ENCODE measurements around the gene OLA1. TPM values are rescaled to one million over a fixed set of nuclear protein-coding genes. Genes with fewer than 3 reads are reported as not detected.

OLA1 gene
- total and polyA plus RNA-seq, 7 experiments from 2014 or later: 34.4 to 84.7 (median 41.5) TPM

DNA sequence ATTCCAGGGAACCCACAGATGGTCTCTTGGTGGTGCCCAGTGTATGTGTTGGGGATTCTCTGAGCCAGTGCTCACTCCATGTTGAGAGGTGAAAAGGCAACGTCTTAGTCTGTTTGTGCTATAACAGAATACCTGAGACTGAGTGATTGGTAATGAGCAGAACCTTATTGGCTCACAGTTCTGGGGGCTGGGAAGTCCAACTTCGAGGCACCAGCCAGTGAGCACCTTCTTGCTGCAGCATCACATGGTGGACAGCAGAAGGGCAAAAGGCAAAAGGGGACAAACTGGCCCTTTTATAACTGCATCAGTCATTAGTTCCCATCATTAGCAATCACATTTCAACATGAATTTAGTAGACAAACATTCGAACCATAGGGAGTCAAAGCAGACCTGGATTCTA lies 202.2 kb downstream of the OLA1 start:
- Histone ChIP-seq H3K9me3 (ENCODE audit: control insufficient read depth in 2 of 3, low read length in 3 of 3) (no peaks in the 10 kb centered on the region), H3K4me3 (ENCODE audit: low read length) (no peak overlapping the region), H3K36me3 (ENCODE audit: control insufficient read depth in 2 of 3, insufficient read depth in 3 of 3, low read length in 3 of 3) (no peaks in the 10 kb centered on the region), H3K4me1 (ENCODE audit: control insufficient read depth in 2 of 2, insufficient read depth in 2 of 2, low read length in 2 of 2) (no peaks in the 10 kb centered on the region), H3K27ac (ENCODE audit: low read depth, low read length) (no peak overlapping the region), H3K27me3 (ENCODE audit: control insufficient read depth in 2 of 2, insufficient read depth in 2 of 2, low read length in 2 of 2) (no peaks in the 10 kb centered on the region)
- no peak overlapping the region for H3K27ac Mint-ChIP-seq
- POLR2A ChIA-PET: no interaction called here
- H3K36me3 Mint-ChIP-seq: peaks cover 0 to 4% (median 0%) of the 10 kb centered on the region in 5 donors
- intact Hi-C loops (cut with micrococcal nuclease): loop anchor here in 1 of 2 donors (10.0 kb wide), 1 partner anchor 471 kb away; no protein-coding TSS in a partner anchor
- DNase-seq (no peak), ATAC-seq (no peak)
- peaks cover 4 to 10% (median 6%) of the 10 kb centered on the region in 5 donors for H3K27me3 Mint-ChIP-seq
- peaks cover 0 to 1% (median 0%) of the 10 kb centered on the region in 7 donors for H3K4me1 Mint-ChIP-seq
- peaks cover 0 to 1% (median 0%) of the 10 kb centered on the region in 11 donors for H3K9me3 Mint-ChIP-seq
- H3K4me3 Mint-ChIP-seq: no peak overlapping the region
- CTCF ChIA-PET: no interaction called here

DNA sequence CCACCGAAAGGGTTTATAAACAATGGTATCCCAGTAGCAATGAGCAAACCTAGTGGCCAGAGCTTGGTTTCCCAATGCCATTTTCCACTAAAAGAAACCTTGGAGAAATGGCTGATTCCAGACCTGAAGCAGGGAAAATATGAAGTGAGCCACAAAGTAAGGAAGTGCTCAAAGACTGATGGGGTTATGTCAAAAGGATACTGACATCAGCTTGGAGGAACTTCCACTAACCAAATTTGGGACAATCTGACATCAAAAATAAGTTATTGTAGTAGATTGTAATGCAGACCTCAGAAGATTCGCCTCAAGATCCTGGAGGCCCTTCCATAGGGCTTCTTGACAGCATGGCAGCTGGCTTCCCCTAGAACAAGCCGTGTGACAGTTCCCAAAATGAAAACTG lies 203.8 kb downstream of the OLA1 start:
- Mint-ChIP-seq H3K27ac (no peak overlapping the region), H3K4me3 (no peak overlapping the region), H3K9me3 (peaks cover 0 to 1% (median 0%) of the 10 kb centered on the region in 11 donors), H3K27me3 (peaks cover 4 to 8% (median 5%) of the 10 kb centered on the region in 5 donors), H3K36me3 (peaks cover 0 to 4% (median 0%) of the 10 kb centered on the region in 5 donors), H3K4me1 (peaks cover 5 to 8% (median 6%) of the 10 kb centered on the region in 7 donors)
- no peak overlapping the region for H3K27ac ChIP-seq (ENCODE audit: low read depth, low read length)
- no peaks in the 10 kb centered on the region for H3K36me3 ChIP-seq (ENCODE audit: control insufficient read depth in 2 of 3, insufficient read depth in 3 of 3, low read length in 3 of 3)
- CTCF ChIA-PET: interaction anchor here (0.7 kb wide), 1 partner anchor 163 kb away, joined by 3 read pairs; no protein-coding TSS in a partner anchor
- DNase-seq: no peak
- POLR2A ChIA-PET: no interaction called here
- no peaks in the 10 kb centered on the region for H3K27me3 ChIP-seq (ENCODE audit: control insufficient read depth in 2 of 2, insufficient read depth in 2 of 2, low read length in 2 of 2)
- no peak overlapping the region for H3K4me3 ChIP-seq (ENCODE audit: low read length)
- H3K4me1 ChIP-seq (ENCODE audit: control insufficient read depth in 2 of 2, insufficient read depth in 2 of 2, low read length in 2 of 2): peaks cover 0 to 1% of the 10 kb centered on the region in 2 donors
- no peaks in the 10 kb centered on the region for H3K9me3 ChIP-seq (ENCODE audit: control insufficient read depth in 2 of 3, low read length in 3 of 3)
- intact Hi-C loops (cut with micrococcal nuclease): loop anchor here (5.0 to 10.0 kb wide), 4 partner anchors 137 to 470 kb away; partner anchors contain the start of gene OLA1 (in 1 of the 2)
- ATAC-seq: no peak

DNA sequence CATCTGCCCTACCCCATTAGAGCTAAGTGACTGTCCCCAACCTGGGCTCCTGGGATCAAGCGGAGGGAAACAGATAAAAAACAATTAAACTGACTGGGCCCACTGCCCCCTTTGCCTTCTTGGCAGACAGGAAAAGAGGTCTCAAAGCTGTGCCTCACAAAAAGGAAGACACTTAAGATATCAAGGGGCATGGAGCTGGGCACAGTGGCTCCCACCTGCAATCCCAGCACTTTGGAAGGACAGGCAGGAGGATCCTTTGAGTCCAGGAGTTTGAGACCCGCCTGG lies 208.0 kb downstream of the OLA1 start:
- Histone ChIP-seq H3K9me3 (ENCODE audit: control insufficient read depth in 2 of 3, low read length in 3 of 3) (no peaks in the 10 kb centered on the region), H3K36me3 (ENCODE audit: control insufficient read depth in 2 of 3, insufficient read depth in 3 of 3, low read length in 3 of 3) (no peaks in the 10 kb centered on the region), H3K27ac (ENCODE audit: low read depth, low read length) (no peak overlapping the region), H3K4me3 (ENCODE audit: low read length) (no peak overlapping the region), H3K27me3 (ENCODE audit: control insufficient read depth in 2 of 2, insufficient read depth in 2 of 2, low read length in 2 of 2) (no peaks in the 10 kb centered on the region), H3K4me1 (ENCODE audit: control insufficient read depth in 2 of 2, insufficient read depth in 2 of 2, low read length in 2 of 2) (peaks cover 0 to 5% of the 10 kb centered on the region in 2 donors)
- CTCF ChIA-PET: interaction anchor here (0.7 to 0.8 kb wide), 2 partner anchors 34 to 49 kb away, joined by 3 read pairs; no protein-coding TSS in a partner anchor
- intact Hi-C loops (cut with micrococcal nuclease): loop anchor here (1.0 to 10.0 kb wide), 11 partner anchors 18 to 638 kb away; partner anchors contain the start of gene OLA1 (in 1 of the 2)
- Mint-ChIP-seq H3K4me1 (peaks cover 8 to 20% (median 11%) of the 10 kb centered on the region in 7 donors), H3K27ac (peak overlapping the region in 3 of 9 donors; percentile 46 to 89 (median 75)), H3K27me3 (peaks cover 0 to 12% (median 0%) of the 10 kb centered on the region in 5 donors), H3K9me3 (peaks cover 0 to 1% (median 0%) of the 10 kb centered on the region in 11 donors), H3K4me3 (peak overlapping the region in 2 of 10 donors; percentile 46 to 57), H3K36me3 (no peaks in the 10 kb centered on the region)
- POLR2A ChIA-PET: interaction anchor here (0.5 to 0.7 kb wide), 2 partner anchors 75 to 638 kb away, joined by 3 to 6 read pairs; partner anchors contain the start of gene SP3
- no peak for ATAC-seq
- no peak for DNase-seq

DNA sequence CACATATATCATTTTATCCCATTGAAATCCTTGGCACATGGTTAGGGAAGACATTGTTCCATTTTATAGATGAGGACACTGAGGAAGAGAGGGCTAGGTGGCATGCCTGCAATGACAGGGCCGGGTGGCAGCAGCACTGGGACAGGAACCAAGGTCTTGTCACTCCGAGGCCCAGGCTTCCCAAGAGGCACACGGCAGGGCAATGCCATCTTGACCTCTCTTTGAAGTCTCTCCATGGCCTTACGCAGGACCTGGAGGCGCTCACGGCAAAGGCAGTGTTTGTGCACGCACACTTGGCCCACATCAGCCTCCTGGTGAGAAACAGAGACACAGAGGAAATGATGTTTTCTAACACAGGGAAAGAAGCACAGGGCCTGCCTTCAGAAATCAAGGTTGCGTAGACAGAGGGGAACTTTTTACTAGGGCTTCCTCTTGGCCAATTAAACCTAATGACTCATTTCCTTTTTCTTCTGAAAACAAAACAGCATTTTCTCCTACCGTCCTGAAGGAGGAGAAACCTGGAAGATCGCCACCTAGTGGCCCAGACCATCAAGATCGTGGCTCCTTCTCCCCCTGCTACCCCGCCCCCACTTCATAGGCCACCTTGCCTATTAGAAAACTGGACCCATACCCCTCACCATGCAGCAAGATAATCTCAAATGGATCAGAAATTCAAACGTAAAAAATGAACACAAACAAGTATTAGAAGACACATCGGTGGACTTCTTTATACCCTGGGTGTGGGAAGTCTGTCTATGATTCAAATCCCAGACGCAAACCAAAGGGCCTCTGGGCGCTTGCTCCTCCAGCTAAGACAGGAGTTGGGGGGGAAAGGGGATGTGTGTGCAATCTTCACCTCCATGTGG lies 208.5 kb downstream of the OLA1 start:
- peak overlapping the region; percentile 32 to 81 (median 68) for H3K4me3 Mint-ChIP-seq
- ChIA-PET POLR2A (interaction anchor here (0.7 kb wide), 1 partner anchor 75 kb away, joined by 6 read pairs; the partner anchor contains the start of gene SP3), CTCF (interaction anchor here (0.7 kb wide), 1 partner anchor 33 kb away, joined by 3 read pairs; no protein-coding TSS in a partner anchor)
- peak overlapping the region; percentile 44 to 91 (median 89) for H3K27ac Mint-ChIP-seq
- no peaks in the 10 kb centered on the region for H3K36me3 Mint-ChIP-seq
- Histone ChIP-seq H3K4me3 (ENCODE audit: low read length) (peak overlapping the region; percentile 41), H3K36me3 (ENCODE audit: control insufficient read depth in 2 of 3, insufficient read depth in 3 of 3, low read length in 3 of 3) (no peaks in the 10 kb centered on the region), H3K9me3 (ENCODE audit: control insufficient read depth in 2 of 3, low read length in 3 of 3) (no peaks in the 10 kb centered on the region), H3K27ac (ENCODE audit: low read depth, low read length) (peak overlapping the region; percentile 82), H3K4me1 (ENCODE audit: control insufficient read depth in 2 of 2, insufficient read depth in 2 of 2, low read length in 2 of 2) (peaks cover 0 to 5% of the 10 kb centered on the region in 2 donors), H3K27me3 (ENCODE audit: control insufficient read depth in 2 of 2, insufficient read depth in 2 of 2, low read length in 2 of 2) (no peaks in the 10 kb centered on the region)
- peaks cover 0 to 12% (median 0%) of the 10 kb centered on the region in 5 donors for H3K27me3 Mint-ChIP-seq
- peak; percentile 91 for ATAC-seq
- intact Hi-C loops (cut with micrococcal nuclease): loop anchor here (1.0 to 10.0 kb wide), 13 partner anchors 17 to 1015 kb away; partner anchors contain the start of gene OLA1 (in 2 of the 2)
- H3K4me1 Mint-ChIP-seq: peaks cover 8 to 20% (median 11%) of the 10 kb centered on the region in 7 donors
- peak; percentile 55 to 86 (median 77) for DNase-seq
- H3K9me3 Mint-ChIP-seq: peaks cover 0 to 1% (median 0%) of the 10 kb centered on the region in 11 donors

DNA sequence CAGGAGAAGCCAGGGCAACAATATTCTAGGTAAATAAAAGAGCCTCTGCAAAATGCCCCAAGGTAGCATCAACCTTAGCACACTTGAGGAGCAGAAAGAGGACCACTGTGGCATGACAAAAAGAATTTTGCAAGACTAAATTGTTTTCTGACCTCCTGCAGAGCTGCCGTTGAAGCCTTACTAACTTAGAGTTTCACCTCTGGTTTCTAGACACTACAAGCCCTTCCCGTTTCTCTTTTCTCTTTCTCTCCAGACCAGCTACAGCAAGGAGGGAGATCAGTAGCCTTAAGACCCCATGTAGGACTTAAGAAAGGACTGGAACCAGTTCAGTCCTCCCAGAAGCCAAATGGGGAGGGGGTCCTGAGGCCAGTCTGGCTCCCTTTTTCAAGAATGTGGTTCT lies 209.9 kb downstream of the OLA1 start:
- POLR2A ChIA-PET: no interaction called here
- Histone ChIP-seq H3K4me3 (ENCODE audit: low read length) (no peak overlapping the region), H3K36me3 (ENCODE audit: control insufficient read depth in 2 of 3, insufficient read depth in 3 of 3, low read length in 3 of 3) (no peaks in the 10 kb centered on the region), H3K4me1 (ENCODE audit: control insufficient read depth in 2 of 2, insufficient read depth in 2 of 2, low read length in 2 of 2) (peaks cover 0 to 5% of the 10 kb centered on the region in 2 donors), H3K27me3 (ENCODE audit: control insufficient read depth in 2 of 2, insufficient read depth in 2 of 2, low read length in 2 of 2) (no peaks in the 10 kb centered on the region), H3K9me3 (ENCODE audit: control insufficient read depth in 2 of 3, low read length in 3 of 3) (no peaks in the 10 kb centered on the region), H3K27ac (ENCODE audit: low read depth, low read length) (no peak overlapping the region)
- peaks cover 0 to 2% (median 0%) of the 10 kb centered on the region in 11 donors for H3K9me3 Mint-ChIP-seq
- H3K4me1 Mint-ChIP-seq: peaks cover 8 to 20% (median 11%) of the 10 kb centered on the region in 7 donors
- no peaks in the 10 kb centered on the region for H3K36me3 Mint-ChIP-seq
- DNase-seq (no peak), ATAC-seq (no peak)
- CTCF ChIA-PET: no interaction called here
- peaks cover 0 to 12% (median 0%) of the 10 kb centered on the region in 5 donors for H3K27me3 Mint-ChIP-seq
- peak overlapping the region in 2 of 10 donors; percentile 6 to 12 for H3K4me3 Mint-ChIP-seq
- intact Hi-C loops (cut with micrococcal nuclease): loop anchor here in 1 of 2 donors (10.0 kb wide), 1 partner anchor 1014 kb away; no protein-coding TSS in a partner anchor
- H3K27ac Mint-ChIP-seq: peak overlapping the region in 8 of 9 donors; percentile 14 to 91 (median 56)

DNA sequence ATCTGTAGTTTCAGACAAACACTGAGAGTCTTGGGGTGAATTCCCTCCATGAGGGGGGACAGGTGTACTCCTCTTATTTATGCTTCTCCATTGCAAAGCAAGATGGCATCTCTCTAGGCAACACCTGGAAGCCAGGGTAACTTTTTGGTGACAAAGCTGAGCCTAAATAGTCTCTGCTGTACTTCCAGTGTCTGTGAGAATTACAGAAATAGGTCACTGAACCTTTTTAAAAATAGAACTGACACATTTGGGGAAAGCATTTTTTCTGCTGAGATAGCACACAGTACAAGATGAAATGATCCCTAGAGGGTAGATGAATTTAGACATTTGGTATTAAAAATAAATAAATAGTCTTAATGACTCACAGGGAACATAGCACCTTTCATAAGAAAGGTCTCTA lies 211.5 kb downstream of the OLA1 start:
- no peak for DNase-seq
- H3K36me3 Mint-ChIP-seq: no peaks in the 10 kb centered on the region
- peaks cover 9 to 23% (median 13%) of the 10 kb centered on the region in 7 donors for H3K4me1 Mint-ChIP-seq
- no peak overlapping the region for H3K27ac Mint-ChIP-seq
- peaks cover 0 to 5% of the 10 kb centered on the region in 2 donors for H3K4me1 ChIP-seq (ENCODE audit: control insufficient read depth in 2 of 2, insufficient read depth in 2 of 2, low read length in 2 of 2)
- CTCF ChIA-PET: no interaction called here
- POLR2A ChIA-PET: no interaction called here
- no peak overlapping the region for H3K4me3 ChIP-seq (ENCODE audit: low read length)
- no peak overlapping the region for H3K4me3 Mint-ChIP-seq
- intact Hi-C loops (cut with micrococcal nuclease): loop anchor here in 1 of 2 donors (10.0 kb wide), 1 partner anchor 1012 kb away; no protein-coding TSS in a partner anchor
- no peak overlapping the region for H3K27ac ChIP-seq (ENCODE audit: low read depth, low read length)
- no peaks in the 10 kb centered on the region for H3K9me3 ChIP-seq (ENCODE audit: control insufficient read depth in 2 of 3, low read length in 3 of 3)
- peaks cover 0 to 2% (median 0%) of the 10 kb centered on the region in 11 donors for H3K9me3 Mint-ChIP-seq
- peaks cover 0 to 12% (median 0%) of the 10 kb centered on the region in 5 donors for H3K27me3 Mint-ChIP-seq
- no peaks in the 10 kb centered on the region for H3K36me3 ChIP-seq (ENCODE audit: control insufficient read depth in 2 of 3, insufficient read depth in 3 of 3, low read length in 3 of 3)
- no peak for ATAC-seq
- no peaks in the 10 kb centered on the region for H3K27me3 ChIP-seq (ENCODE audit: control insufficient read depth in 2 of 2, insufficient read depth in 2 of 2, low read length in 2 of 2)

Measured in naive thymus-derived CD4-positive, alpha-beta T cell (primary cell).